HepG2 (cell line): ENCODE data around the gene ACSF3. TPM values are rescaled to one million over a fixed set of nuclear protein-coding genes. Genes with fewer than 3 reads are reported as not detected.
A peak's percentile ranks its signal among the peaks of the same experiment; 100 is the strongest.

ENCODE experiments used
- ARNT2 ChIP-seq: sonication (generic); formaldehyde crosslinking; IDR thresholded peaks from 2 replicates; pipeline ENCODE4 v1.8.0; 2022; ENCODE audit warnings: mild to moderate bottlenecking, low read depth, missing genetic modification reagents, moderate library complexity
- ATF7 ChIP-seq, 2 experiments: fragments of 450-650 bp in 1 of 2; sonication (generic) in 1 of 2; formaldehyde crosslinking in 1 of 2; IDR thresholded peaks; 2 replicates each; pipeline versions ENCODE4 v1.4.0 to v1.6.1; 2016 to 2020; ENCODE audit warnings: antibody characterized with exemption in 1 of 2, mild to moderate bottlenecking in 1 of 2, missing genetic modification reagents in 1 of 2
- DR1 ChIP-seq: sonication (generic); formaldehyde crosslinking; IDR thresholded peaks from 2 replicates; pipeline ENCODE4 v1.8.0; 2021; ENCODE audit warnings: mild to moderate bottlenecking, missing genetic modification reagents, inconsistent platforms
- HDAC1 ChIP-seq: sonication (generic); formaldehyde crosslinking; IDR thresholded peaks from 2 replicates; pipeline ENCODE4 v1.5.1; 2020; ENCODE audit warnings: mild to moderate bottlenecking, missing genetic modification reagents
- HOXA7 ChIP-seq: sonication (generic); formaldehyde crosslinking; IDR thresholded peaks from 2 replicates; pipeline ENCODE4 v1.8.1; 2022; ENCODE audit warnings: mild to moderate bottlenecking, missing genetic modification reagents, moderate library complexity
- MEIS1 ChIP-seq: sonication (generic); formaldehyde crosslinking; IDR thresholded peaks from 2 replicates; pipeline ENCODE4 v1.9.0; 2021; ENCODE audit warnings: mild to moderate bottlenecking, missing genetic modification reagents, moderate library complexity, borderline replicate concordance
- PRPF4 ChIP-seq: fragments of 200-400 bp; formaldehyde crosslinking; IDR thresholded peaks from 2 replicates; pipeline ENCODE4 v1.6.1; 2016; ENCODE audit warnings: low read length, low read depth; ENCODE audit not compliant: poor library complexity, severe bottlenecking
- RORA ChIP-seq: sonication (generic); formaldehyde crosslinking; IDR thresholded peaks from 2 replicates; pipeline ENCODE4 v1.5.0; 2020; ENCODE audit warnings: mild to moderate bottlenecking, missing genetic modification reagents, moderate library complexity
- SRSF1 ChIP-seq: fragments of 200-400 bp; formaldehyde crosslinking; optimal IDR thresholded peaks from 2 replicates; pipeline ENCODE3; 2017; ENCODE audit warnings: mild to moderate bottlenecking, low read depth, low read length, moderate library complexity
- STAG1 ChIP-seq: sonication (generic); formaldehyde crosslinking; IDR thresholded peaks from 2 replicates; pipeline ENCODE4 v1.4.0; 2020; ENCODE audit warnings: missing genetic modification reagents
- TEF ChIP-seq: sonication (generic); formaldehyde crosslinking; IDR thresholded peaks from 2 replicates; pipeline ENCODE4 v1.5.0; 2020; ENCODE audit warnings: missing genetic modification reagents
- U2AF1 ChIP-seq: fragments of 200-400 bp; formaldehyde crosslinking; optimal IDR thresholded peaks from 2 replicates; pipeline ENCODE3; 2017; ENCODE audit warnings: mild to moderate bottlenecking, low read depth, low read length
- ZGPAT ChIP-seq: IDR thresholded peaks from 2 replicates; pipeline ENCODE4 v1.6.1; 2016; ENCODE audit warnings: mild to moderate bottlenecking
- ZNF138 ChIP-seq: sonication (generic); formaldehyde crosslinking; IDR thresholded peaks from 2 replicates; pipeline ENCODE4 v1.5.0; 2020; ENCODE audit warnings: mild to moderate bottlenecking, low read depth, missing genetic modification reagents
- ZNF281 ChIP-seq: sonication (generic); formaldehyde crosslinking; IDR thresholded peaks from 2 replicates; pipeline ENCODE4 v1.4.0; 2020; ENCODE audit warnings: missing genetic modification reagents, borderline replicate concordance
- ZNF326 ChIP-seq: sonication (generic); formaldehyde crosslinking; IDR thresholded peaks from 2 replicates; pipeline ENCODE4 v1.4.0; 2020; ENCODE audit warnings: missing genetic modification reagents, borderline replicate concordance
- ZNF761 ChIP-seq: sonication (generic); formaldehyde crosslinking; conservative IDR thresholded peaks from 2 replicates; pipeline ENCODE4 v1.4.0; 2020; ENCODE audit warnings: mild to moderate bottlenecking, missing genetic modification reagents
- ZNF841 ChIP-seq: sonication (generic); formaldehyde crosslinking; IDR thresholded peaks from 2 replicates; pipeline ENCODE4 v1.8.1; 2023; ENCODE audit warnings: missing genetic modification reagents, borderline replicate concordance
- ZNF891 ChIP-seq: sonication (generic); formaldehyde crosslinking; IDR thresholded peaks from 2 replicates; pipeline ENCODE4 v1.5.0; 2020; ENCODE audit warnings: mild to moderate bottlenecking, missing genetic modification reagents
- polyA plus RNA-seq, 8 experiments: library from polyadenylated mRNA; depleted of rRNA in 3 of 8; stranded (reverse) in 7 of 8; unstranded in 1 of 8; fragments of >200 nt; fragmentation: Illumina TruSeq in 4 of 8; extraction: Trizol in 4 of 8; gene quantifications; 2 replicates each; pipeline versions ENCODE4 v1.2.1 to v1.2.3, GENCODE V29; 2011 to 2016; ENCODE audit warnings: low read depth in 4 of 8, missing spikeins in 1 of 8, mixed read lengths in 1 of 8; ENCODE audit not compliant: insufficient read depth in 1 of 8
- total RNA-seq, 5 experiments: library from RNA; depleted of rRNA; stranded (reverse); fragments of >200 nt; fragmentation: Illumina TruSeq; extraction: Trizol; gene quantifications; 2 replicates each; pipeline ENCODE4 v1.2.3, GENCODE V29; 2016; ENCODE audit warnings: low read depth in 1 of 5
- TF ChIP-seq, protein P1 (sequence below): sonication (generic); formaldehyde crosslinking; IDR thresholded peaks from 2 replicates; pipeline ENCODE4 v1.8.1; 2022; ENCODE audit warnings: mild to moderate bottlenecking, missing genetic modification reagents
- TF ChIP-seq, protein P2 (sequence below): sonication (generic); formaldehyde crosslinking; IDR thresholded peaks from 2 replicates; pipeline ENCODE4 v1.5.0; 2020; ENCODE audit warnings: mild to moderate bottlenecking, missing genetic modification reagents, moderate library complexity

Gene ACSF3
- total and polyA plus RNA-seq, 2 of the 13 experiments (the other 11 are each of a cell fraction or from before 2014, with no cell fraction given), result 14.9 to 30.6 TPM

- TF ChIP-seq HOXA7 (CRISPR knock-in tag), result no peak
- peak; percentile 90 for TF ChIP-seq ZGPAT (CRISPR knock-in tag)
- TF ChIP-seq ZNF761 (CRISPR knock-in tag), result no peak
- no peak for TF ChIP-seq ZNF841
- peak; percentile 84; the same call in 1 of the 2 replicates for TF ChIP-seq MEIS1
- no peak for TF ChIP-seq ZNF326
- peak; percentile 15 for TF ChIP-seq SRSF1
- no peak for TF ChIP-seq RORA (CRISPR knock-in tag)
- TF ChIP-seq ATF7 (IDR thresholded peaks at IDR 0.05), result no peak
- no peak; the same call in 1 of the 2 replicates for TF ChIP-seq ATF7 (CRISPR knock-in tag; IDR thresholded peaks at IDR 0.05)
- TF ChIP-seq ZNF891 (CRISPR knock-in tag), result peak; percentile 29; the same call in 1 of the 2 replicates
- 0 out of 2 replicates have a peak, but pooled peaks have one; percentile 23 for TF ChIP-seq DR1 (CRISPR knock-in tag)
- TF ChIP-seq PRPF4, result peak; percentile 94
- TF ChIP-seq, protein P1, sequence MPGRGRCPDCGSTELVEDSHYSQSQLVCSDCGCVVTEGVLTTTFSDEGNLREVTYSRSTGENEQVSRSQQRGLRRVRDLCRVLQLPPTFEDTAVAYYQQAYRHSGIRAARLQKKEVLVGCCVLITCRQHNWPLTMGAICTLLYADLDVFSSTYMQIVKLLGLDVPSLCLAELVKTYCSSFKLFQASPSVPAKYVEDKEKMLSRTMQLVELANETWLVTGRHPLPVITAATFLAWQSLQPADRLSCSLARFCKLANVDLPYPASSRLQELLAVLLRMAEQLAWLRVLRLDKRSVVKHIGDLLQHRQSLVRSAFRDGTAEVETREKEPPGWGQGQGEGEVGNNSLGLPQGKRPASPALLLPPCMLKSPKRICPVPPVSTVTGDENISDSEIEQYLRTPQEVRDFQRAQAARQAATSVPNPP, result peak; percentile 31; the same call in 1 of the 2 replicates
- TF ChIP-seq, protein P2, sequence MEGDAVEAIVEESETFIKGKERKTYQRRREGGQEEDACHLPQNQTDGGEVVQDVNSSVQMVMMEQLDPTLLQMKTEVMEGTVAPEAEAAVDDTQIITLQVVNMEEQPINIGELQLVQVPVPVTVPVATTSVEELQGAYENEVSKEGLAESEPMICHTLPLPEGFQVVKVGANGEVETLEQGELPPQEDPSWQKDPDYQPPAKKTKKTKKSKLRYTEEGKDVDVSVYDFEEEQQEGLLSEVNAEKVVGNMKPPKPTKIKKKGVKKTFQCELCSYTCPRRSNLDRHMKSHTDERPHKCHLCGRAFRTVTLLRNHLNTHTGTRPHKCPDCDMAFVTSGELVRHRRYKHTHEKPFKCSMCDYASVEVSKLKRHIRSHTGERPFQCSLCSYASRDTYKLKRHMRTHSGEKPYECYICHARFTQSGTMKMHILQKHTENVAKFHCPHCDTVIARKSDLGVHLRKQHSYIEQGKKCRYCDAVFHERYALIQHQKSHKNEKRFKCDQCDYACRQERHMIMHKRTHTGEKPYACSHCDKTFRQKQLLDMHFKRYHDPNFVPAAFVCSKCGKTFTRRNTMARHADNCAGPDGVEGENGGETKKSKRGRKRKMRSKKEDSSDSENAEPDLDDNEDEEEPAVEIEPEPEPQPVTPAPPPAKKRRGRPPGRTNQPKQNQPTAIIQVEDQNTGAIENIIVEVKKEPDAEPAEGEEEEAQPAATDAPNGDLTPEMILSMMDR (CRISPR knock-in tag), result peak; percentile 100
- TF ChIP-seq ZNF138 (CRISPR knock-in tag), result no peak; the same call in 1 of the 2 replicates
- peak; percentile 76 for TF ChIP-seq U2AF1
- TF ChIP-seq STAG1 (CRISPR knock-in tag), result peak; percentile 99
- TF ChIP-seq HDAC1 (CRISPR knock-in tag), result peak; percentile 78
- TF ChIP-seq TEF (CRISPR knock-in tag), result no peak
- TF ChIP-seq ARNT2, result peak; percentile 53; the same call in 1 of the 2 replicates
- peak; percentile 100 for TF ChIP-seq ZNF281
Measured at GRCh38 chr16:89167425-89167941, 73.8 kb downstream of the ACSF3 start (continued).
